Epithelial cell of esophagus (primary cell): Measurements from ENCODE around the gene CFAP161.

Source experiments
- DNase-seq: peaks from one replicate; pipeline ENCODE4 v3.0.0; 2010; ENCODE audit warnings: low read depth
- H3K4me3 ChIP-seq: 2 replicates; pipeline ENCODE4 v1.5.1; 2011; ENCODE audit warnings: mild to moderate bottlenecking, low read length, control low read depth
- CTCF ChIP-seq: IDR thresholded peaks from 2 replicates; pipeline ENCODE4 v1.5.1; 2011; ENCODE audit warnings: low read depth, mild to moderate bottlenecking, low read length, control low read depth, inconsistent platforms; ENCODE audit not compliant: insufficient read depth; ENCODE audit errors: missing control alignments

CFAP161 gene

GRCh38 chr15:81174792-81175327 lies 40.8 kb downstream of the CFAP161 start:
- DNase-seq: no peak
- no peak overlapping the region for H3K4me3 ChIP-seq
- TF ChIP-seq CTCF: no peak

GRCh38 chr15:81175496-81175895 lies 41.4 kb downstream of the CFAP161 start:
- DNase-seq: no peak
- no peak overlapping the region for H3K4me3 ChIP-seq
- no peak for TF ChIP-seq CTCF

DNA sequence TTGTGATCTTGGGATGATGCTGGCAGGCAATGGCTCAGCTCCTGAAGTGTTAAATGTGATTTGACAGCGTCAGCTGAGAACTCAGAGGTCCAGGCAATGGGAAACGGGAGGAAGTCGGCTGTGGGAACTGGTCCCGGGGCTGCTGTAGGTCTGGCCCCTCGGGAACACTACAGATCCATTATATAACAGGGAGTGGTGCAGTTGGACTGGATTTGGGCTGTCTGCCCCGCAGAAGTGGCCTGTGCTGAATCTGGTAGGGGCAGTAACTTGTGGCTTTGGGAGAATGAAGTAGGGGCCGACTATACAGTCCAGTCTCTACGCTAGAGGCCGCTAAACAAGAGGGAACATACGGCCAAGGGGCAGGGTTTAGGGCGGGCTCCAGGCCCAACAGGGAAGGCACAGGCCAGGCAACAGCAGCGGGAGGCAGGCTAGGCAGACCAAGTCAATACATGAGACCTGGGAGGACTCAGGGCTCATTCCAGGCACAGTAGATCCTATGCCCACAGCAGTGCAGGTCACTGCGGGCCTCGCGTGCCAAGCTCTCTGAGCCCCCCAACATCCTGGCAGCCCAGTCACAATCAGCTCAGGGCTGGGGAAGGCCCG lies 42.3 kb downstream of the CFAP161 start:
- no peak for TF ChIP-seq CTCF
- DNase-seq: no peak
- H3K4me3 ChIP-seq: no peak overlapping the region

GRCh38 chr15:81178365-81178764 lies 44.3 kb downstream of the CFAP161 start:
- no peak for TF ChIP-seq CTCF
- no peak for DNase-seq
- no peak overlapping the region for H3K4me3 ChIP-seq

DNA sequence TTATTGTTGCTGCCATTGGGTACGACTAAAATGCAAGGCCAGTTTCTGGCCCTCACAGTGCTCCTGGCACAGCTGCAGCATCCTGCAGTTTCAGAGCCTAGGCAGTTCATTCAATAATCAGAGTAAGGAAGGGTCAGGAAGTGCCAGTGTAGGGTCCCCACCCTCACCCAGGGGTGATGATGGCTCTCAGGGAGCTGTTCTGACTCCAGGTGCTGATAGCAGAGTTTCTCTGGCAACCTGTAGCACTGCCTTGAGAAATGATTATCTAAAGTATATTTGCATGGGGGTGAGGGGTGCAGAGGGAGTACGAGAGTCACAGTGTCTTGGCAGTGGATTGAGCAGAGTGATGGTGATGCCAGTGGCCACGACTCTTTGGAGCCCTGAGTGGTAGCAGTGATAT lies 47.1 kb downstream of the CFAP161 start:
- no peak for DNase-seq
- H3K4me3 ChIP-seq: no peak overlapping the region
- no peak for TF ChIP-seq CTCF

GRCh38 chr15:81182031-81182755 lies 48.1 kb downstream of the CFAP161 start:
- no peak for TF ChIP-seq CTCF
- no peak overlapping the region for H3K4me3 ChIP-seq
- DNase-seq: no peak

GRCh38 chr15:81182756-81183438 lies 48.8 kb downstream of the CFAP161 start:
- no peak for DNase-seq
- H3K4me3 ChIP-seq: no peak overlapping the region
- TF ChIP-seq CTCF: no peak
